Measurements from ENCODE around the gene CARD14.

GRCh38 chr17:80173916-80174315, 4.1 kb downstream of the CARD14 start:
- no peak for TF ChIP-seq EZH2 (IDR thresholded peaks at IDR 0.05; ENCODE audit: low read depth, unreplicated experiment)
- no peak for TF ChIP-seq JUNB (IDR thresholded peaks at IDR 0.05; ENCODE audit: unreplicated experiment)
- TF ChIP-seq, protein P1, sequence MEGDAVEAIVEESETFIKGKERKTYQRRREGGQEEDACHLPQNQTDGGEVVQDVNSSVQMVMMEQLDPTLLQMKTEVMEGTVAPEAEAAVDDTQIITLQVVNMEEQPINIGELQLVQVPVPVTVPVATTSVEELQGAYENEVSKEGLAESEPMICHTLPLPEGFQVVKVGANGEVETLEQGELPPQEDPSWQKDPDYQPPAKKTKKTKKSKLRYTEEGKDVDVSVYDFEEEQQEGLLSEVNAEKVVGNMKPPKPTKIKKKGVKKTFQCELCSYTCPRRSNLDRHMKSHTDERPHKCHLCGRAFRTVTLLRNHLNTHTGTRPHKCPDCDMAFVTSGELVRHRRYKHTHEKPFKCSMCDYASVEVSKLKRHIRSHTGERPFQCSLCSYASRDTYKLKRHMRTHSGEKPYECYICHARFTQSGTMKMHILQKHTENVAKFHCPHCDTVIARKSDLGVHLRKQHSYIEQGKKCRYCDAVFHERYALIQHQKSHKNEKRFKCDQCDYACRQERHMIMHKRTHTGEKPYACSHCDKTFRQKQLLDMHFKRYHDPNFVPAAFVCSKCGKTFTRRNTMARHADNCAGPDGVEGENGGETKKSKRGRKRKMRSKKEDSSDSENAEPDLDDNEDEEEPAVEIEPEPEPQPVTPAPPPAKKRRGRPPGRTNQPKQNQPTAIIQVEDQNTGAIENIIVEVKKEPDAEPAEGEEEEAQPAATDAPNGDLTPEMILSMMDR (conservative IDR thresholded peaks at IDR 0.05; ENCODE audit: low read depth in 2 of 2) = no peak
